Activated CD4-positive, alpha-beta T cell treated with anti-CD3 and anti-CD28 coated beads for 48 hours (primary cell): Measurements from ENCODE around the gene CD8B2.
A peak's percentile ranks its signal among the peaks of the same experiment; 100 is the strongest.
"Not testable (repeated sequence)": the region's sequence is repeated elsewhere in the genome, so short reads cannot be mapped to it uniquely, and the experiment has no call there.

Experiments used
- DNase-seq: peaks from one replicate; pipeline ENCODE4 v3.0.0-alpha.2; 2020

CD8B2 gene

GRCh38 chr2:106553321-106553720 is 66.2 kb downstream of the CD8B2 start:
- DNase-seq = no peak

- DNase-seq = no peak
Measured at GRCh38 chr2:106554411-106554810, 67.2 kb downstream of the CD8B2 start.

GRCh38 chr2:106555053-106555452 is 67.9 kb downstream of the CD8B2 start:
- no peak for DNase-seq

- DNase-seq = not testable (repeated sequence)
Measured at GRCh38 chr2:106559786-106560185, 72.6 kb downstream of the CD8B2 start.

- DNase-seq = no peak
Measured at GRCh38 chr2:106560773-106561172, 73.6 kb downstream of the CD8B2 start.

GRCh38 chr2:106561356-106561755 is 74.2 kb downstream of the CD8B2 start:
- DNase-seq = no peak

GRCh38 chr2:106561803-106562202 is 74.6 kb downstream of the CD8B2 start:
- no peak for DNase-seq

GRCh38 chr2:106562268-106563186 is 75.4 kb downstream of the CD8B2 start:
- no peak for DNase-seq

- DNase-seq = no peak
Measured at GRCh38 chr2:106563195-106563594, 76.0 kb downstream of the CD8B2 start.

- DNase-seq = no peak
Measured at GRCh38 chr2:106565599-106565998, 78.4 kb downstream of the CD8B2 start.

GRCh38 chr2:106566050-106566449 is 78.9 kb downstream of the CD8B2 start:
- peak; percentile 77 for DNase-seq

GRCh38 chr2:106566484-106566883 is 79.3 kb downstream of the CD8B2 start:
- not testable (repeated sequence) for DNase-seq

GRCh38 chr2:106570316-106570715 is 83.2 kb downstream of the CD8B2 start:
- no peak for DNase-seq
